ENCODE measurements around the gene CTBP1.
"Not testable (repeated sequence)": the region's sequence is repeated elsewhere in the genome, so short reads cannot be mapped to it uniquely, and the experiment has no call there.

Gene CTBP1

DNA sequence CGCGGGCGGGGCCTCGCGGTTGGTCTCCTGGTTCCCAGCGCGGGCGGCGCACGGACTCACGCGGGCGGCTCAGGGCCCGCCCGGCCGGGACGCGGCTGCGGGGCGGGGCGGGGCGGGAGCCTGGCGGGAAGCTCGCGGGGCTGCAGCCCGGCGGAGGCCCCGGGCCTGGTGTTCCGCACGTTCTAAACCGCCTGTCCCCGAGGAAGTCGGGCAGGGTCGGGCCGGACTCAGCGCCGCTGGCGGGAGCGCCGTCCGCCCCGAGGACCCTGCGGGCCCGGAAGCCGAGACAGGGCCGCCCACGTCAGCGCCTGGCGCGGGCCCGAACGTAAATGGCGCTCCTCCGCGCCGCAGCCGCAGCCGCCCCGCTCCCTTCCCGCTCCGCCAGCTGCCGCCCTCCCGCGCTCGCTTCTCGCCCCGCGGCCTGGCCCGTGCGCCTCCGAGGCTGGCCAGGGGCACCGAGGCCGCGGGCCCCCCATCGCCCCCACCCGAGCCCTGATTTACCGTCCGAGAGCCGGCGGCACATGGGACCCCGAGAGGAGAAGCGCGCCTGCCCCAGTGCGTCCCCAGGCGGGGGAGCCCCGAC is 309 bp upstream of the CTBP1 start:
- peak; percentile 81 for DNase-seq

DNA sequence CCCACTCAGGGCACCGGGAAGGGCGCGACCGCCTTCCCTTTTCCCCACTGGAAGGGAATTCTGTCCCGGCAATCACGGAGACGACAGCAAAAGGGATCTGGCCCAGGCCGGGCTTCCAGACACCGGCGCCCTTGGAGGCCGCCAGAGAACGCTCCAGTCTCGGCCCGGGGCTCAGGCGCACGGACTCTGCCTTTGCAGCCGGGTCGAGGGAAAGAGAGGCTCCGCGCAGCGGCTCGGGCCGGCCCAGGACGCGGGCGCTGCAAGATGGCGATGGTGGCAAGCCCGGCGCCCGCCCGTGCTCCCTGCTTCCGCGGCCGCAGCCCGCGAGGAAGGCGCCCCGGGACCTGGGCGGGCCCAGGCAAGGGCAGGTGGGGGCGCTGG is 1.1 kb downstream of the CTBP1 start:
- DNase-seq, result no peak

DNA sequence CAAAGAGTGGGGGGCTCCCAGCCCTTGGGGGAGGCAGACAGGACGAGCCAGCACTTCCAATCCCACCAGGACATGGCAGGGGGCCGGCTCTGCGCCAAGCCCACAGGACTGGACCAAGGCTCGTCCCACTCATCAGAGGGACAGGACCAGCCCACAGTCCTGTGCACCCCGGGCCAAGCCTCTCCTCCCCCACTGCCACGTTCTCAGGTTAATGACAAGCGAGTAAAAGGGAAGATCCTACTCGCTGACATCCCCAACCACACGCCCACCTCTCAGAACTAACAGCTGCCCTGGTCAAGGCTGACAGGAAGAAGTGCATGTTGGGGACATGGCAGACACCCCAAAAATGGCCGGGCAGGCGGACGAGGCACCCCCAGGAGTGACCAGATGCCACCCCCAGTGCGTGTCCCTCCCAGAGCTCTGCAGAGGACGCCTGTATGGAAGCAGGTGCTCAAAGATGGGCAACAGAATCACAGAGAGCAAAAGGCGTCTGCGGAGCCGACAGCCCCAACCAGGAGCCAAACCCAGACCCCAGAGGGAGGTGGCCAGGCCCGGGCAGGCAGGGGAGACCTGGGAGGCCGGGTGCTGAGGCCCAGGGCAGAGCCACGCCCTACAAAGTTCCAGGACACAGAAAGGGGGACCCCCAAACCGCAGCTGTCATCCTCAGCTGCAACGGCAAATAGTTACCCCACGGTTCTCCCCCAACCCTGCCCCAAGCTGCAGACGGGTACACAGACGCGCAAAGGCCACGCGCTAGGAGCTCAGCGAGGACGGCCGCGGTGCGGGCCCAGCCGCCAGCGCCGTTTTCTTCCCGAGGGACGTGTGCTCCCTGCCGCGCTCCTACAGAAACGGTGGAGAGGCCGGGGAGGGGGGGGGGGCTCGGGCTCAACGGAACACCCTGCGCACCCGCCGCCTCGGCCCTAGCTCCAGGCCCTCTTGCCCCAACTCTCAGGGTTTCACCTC is 1.7 kb downstream of the CTBP1 start:
- no peak for DNase-seq

DNA sequence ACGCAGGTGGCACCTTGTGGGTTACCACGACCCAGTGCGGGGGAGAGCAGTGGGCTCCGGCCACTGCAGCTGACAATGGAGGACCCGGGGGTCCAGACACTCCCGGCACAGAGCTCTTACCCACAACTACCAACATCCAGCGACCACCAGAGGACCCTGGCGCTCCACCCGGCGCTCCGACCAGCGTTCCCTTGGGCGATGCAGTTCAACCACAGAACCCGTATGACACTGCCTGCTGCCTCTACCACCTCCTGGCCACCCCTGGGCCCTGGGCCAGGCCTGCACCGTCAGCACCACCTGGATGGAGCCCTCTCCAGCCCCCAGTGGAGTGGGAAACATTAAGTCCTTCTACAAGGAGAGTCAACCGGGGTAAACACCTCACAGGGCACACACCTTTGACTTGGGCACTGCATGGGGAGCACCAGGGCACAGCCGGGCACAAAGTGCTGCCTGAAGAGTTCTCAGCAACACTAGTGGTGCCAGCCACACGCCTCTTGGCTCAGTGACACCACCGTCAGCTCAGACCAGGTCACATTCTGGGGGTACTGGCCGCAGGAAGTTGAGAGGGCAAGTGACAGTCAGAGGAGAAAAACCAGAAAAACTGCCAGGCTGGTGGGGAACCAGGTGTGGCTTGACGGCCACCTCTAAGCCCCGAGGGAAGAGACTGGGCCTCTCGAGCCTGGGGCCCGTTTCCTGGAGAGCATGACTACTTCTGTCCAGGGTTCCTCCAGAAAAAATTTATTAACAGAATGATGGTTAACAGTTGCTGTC is 2.6 kb downstream of the CTBP1 start:
- no peak for DNase-seq

DNA sequence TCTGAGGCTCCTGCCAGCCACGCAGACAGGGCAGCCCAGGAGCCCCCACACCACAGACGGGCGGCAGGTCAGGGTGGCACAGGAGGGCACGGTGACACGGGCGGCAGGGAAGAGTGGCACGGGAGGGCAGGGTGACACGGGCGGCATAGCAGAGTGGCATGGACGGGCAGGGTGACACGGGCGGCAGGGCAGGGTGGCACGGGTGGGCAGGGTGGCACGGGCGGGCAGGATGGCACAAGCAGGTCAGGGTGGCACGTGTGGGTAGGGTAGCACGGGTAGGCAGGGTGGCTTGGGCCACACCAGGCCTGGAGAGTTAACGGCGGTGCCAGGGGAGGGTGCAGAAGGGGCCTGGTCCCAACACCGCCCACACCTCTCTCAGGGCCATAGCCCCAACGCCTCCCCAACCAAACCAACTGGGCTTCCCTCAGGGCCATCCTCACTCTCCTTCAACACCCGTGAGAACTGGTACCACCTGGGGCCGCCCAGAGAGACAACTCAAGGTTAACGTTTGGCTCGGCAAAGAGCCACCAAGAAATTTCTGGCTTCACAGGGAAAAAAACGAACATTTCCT is 3.4 kb downstream of the CTBP1 start:
- DNase-seq, result no peak

DNA sequence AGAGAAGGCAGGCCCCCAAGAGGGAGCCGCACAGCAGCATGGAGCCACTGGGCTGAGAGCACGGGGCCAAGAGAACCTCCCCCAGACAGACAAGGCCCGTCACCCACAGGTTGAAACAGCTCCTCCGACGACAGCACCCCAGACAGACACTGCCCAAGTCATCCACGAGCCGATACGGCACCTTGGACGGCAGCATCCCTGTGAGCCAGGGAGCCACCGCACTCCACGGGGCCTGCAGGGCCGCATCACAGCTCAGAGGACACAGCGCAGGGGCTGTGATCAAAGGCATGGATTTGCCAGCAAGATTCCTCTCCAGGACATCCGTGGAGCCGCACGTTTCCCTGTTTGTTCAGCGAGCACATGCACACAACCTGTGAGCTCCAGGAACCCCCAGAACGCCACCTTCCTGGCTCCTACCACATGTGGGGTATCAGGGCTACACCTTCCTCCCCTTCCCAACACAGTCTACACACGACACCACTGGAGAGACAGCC is 3.9 kb downstream of the CTBP1 start:
- no peak for DNase-seq

DNA sequence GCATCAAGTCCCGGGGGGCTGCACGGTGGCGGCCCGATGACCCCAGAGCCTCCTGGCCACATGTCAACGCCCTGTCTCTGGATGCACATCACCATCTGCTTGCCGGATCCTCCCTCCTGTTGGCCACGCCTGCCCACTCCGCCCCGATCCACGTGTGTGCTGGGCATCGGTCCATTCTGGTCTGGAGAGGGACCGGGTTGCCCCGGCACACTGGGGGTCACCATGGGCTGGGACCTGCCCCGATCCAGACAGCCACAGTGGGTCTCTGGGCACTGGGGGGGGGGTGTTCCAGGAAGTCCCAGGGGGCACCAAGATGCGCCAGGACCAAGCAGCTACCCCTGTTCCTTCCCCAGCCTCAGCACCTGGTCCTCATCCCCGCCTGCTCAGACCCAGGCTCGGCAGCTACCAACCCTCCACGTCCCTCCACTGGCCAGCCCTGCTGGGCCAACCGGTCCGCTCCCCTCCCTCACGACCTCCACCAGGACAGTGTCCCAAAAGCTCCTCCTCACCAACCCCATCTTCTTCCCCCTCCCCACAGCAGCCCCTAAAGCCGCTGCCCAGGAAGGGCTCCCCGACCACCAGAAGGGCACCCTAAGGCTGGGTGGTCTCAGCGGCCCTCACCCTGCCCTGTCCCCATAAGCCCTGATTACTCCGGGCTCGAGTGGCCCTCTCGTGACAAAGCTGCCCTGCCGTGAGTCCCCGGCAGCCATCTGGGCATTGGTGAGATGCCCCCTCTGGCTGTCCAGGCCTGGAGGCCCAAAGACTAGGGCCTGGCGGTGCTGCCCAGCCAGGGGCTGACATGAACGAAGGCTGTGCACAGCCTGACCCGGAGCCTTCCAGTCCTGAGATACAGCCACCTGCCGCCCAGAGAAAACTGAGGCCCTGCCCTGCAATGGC is 4.6 kb downstream of the CTBP1 start:
- no peak for DNase-seq

DNA sequence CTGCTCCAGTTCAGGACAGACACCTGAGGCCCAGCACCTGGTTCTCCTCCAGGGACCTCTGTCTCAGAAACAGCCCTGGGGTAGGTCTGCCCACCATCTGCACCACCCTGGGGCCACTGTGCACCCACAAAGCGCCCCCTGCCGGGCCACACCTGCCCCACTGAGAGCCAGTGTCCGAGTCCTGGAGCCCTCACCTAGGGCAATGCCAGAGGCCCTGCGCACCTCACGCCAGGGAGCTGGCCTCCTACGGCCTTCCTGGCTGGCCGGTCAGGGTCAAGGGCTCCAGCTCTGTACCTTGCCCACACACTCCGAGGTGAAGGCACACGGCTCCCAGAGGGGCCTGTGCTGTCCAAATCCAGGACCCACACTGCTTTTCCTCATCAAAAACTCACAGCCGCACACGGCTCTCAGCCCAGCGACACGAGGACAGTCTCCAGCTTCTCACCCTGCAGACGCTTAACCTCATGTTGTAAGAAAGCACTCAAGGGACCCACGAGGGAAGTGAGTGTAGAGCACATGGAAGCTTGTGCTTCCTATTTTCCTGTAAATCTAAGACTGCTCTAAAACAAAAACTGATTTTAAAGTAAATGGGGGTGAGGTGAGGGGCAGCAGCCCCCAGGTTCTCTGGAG is 5.4 kb downstream of the CTBP1 start:
- no peak for DNase-seq

DNA sequence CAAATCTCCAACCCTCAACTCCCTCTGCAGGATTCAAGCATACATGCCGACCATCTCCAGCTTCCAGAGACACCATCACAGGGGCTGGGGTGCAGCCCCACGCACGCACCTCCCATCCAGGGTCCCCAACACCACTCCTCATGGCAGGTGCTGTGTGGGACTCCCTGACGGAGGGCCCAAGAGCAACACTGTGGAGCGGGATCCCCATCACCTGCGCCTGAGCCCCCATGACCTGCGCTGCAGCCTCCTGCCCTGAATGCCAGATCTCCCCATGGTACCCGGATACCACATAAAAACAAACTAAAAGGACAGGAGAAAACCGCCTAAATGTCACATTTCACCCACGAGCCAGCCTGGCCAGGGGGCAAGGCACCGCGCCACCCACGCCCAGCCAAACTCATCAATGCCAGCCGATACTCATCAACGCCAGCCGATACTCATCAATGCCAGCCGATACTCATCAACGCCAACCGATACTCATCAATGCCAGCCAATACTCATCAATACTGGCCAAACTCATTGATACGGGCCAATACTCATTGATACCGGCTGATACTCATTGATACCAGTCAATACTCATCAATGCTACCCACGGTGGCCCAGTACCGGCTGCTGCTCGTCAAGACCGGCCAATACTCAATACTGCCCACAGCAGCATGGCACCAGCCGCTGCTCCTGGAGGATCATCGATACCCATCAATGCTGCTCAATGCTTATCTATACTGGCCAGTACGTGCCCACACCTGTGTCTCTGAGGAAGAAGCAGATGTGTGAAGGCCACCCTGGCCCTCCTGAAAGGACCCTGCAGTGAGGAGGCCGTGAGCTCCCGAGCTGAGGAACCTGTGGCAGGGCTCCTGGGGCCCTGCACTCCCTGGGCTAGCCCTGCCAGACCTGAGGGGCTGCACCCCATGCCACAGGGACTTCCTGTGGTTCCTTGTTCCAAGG is 6.2 kb downstream of the CTBP1 start:
- DNase-seq, result no peak

DNA sequence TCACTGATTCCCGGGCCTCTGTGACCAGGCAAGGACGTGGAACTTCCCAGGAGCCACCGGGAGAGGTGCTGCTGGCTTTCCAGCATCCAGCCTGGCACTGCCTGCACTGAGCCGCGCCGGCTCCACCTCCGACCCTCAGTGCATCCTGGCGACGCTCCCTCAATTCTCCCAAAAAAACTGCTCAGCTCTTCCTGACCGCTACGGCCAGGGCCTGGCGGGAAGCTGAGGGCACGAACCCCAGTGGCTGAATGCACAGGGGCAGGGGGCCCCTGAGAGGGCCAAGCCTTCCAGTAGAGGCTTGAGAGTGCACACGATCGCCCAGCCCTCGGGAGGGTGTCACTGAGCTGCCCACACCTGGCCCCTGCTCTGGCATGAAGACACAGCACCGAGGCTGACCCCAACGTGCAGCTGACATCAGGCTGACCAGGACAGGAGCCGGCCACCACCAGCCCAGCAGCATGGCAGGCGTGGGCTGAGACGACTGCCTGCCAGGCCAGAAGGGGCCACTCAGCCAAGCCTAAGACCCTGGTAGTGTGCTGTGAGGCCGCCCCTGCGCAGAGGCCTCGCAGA is 6.9 kb downstream of the CTBP1 start:
- DNase-seq, result no peak

DNA sequence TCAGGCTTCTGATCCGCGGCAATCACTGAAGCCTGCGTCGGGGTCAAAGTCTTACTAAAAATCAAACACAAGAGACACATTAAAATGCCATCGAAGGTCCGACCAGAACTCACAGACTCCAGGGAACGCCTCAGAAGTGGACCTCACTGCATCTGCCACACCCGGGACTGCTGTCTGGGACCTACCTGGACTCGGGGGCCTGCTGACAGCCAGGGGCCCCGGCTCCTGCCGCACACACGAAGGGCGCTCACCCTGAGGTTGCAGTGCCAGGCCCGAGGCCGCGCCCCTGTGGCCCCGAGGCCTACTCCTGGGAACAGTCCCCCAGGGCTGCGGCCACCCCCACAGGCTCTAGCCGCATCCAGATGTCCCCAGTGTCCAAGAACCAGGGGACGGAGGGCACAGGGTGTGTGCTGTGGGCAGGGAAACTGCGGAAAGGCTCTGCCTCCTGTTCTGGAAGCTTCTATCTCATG is 7.4 kb downstream of the CTBP1 start:
- no peak for DNase-seq

DNA sequence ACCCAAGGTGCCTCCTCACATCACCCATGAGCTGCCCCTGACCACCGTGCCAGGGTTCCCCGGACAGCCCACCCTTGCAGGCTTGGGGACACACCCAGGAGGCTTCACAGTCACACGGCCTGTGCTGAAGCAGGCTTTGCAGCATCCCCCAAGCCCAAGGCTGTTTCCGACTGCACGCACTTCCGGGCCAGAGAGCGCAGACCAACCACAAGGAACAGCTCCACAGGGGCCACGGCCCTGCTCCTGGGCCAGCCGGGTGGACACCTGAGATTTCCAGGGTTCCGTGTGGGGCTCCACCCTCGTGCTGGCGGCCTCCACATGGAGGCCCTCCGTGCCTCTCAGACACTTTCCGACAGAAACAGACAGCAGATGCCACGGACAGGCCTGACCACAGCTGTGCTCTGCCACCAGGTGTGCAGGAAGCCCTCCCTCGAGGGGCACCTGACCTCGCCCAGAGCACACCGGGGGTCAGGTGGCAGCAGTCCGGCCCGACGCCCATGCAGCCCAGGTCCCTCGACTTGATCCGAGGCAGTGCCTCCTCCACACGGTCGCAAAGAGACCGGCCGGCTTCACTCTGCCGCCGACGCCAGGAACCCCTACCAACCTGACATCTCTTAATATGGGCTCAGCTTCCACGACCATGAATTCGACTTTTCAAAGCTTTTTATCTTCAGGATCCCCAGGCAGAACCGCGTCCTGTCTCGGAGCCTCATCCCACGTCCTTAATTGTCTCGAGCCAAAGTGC is 8.0 kb downstream of the CTBP1 start:
- DNase-seq, result no peak

DNA sequence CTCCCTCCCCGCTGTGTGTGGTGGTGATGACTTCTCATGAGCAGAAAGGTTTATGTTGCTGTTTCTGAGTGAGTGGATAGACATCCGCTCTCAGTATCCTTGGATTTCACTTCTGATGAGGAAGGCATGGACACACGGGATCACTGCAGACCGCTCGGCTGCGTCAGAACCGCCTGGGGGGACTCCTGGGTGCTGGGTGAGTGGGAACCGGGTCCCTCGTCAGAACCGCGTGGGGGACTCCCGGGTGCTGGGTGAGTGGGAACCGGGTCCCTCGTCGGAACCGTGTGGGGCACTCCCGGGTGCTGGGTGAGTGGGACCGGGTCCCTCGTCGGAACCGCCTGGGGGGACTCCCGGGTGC is 9.0 kb downstream of the CTBP1 start:
- DNase-seq, result no peak

DNA sequence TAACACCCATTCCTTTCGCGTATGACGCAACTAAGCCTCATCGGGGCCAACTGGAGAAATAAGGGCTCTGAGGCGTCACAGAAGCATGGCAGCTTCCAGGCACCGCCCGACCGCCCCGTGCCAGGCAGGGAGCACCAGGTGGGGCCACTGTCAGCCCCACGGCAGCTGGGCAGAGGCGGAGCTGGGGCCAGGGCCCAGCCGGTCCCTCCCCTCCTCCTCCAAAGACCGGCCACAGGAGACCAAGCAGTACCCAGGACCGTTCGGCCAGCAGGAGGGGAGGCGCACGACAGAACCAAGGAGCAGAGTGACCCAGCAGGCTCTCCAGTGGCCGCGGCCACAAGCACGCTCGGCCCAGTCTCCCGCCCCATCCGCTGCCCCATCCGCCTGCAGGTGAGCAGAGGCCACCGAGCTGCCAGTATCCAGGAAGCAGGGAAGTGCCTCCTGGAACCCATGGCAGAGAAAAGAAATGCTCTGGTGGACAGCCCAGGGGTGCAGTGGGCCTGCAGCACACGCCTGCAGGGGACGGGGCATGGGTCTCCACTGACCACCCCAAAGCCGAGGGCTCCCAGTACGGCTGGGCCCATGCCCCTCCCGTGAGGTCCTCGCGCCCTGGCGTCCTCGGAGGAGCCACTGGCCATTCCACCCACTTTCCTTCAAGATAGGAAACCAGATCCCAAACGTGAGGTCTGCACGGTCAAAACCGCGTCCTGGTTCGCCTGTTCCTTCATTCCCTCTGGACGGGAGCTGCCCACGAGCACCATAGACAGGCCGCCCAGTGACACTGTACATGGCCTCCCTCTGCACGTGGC is 9.6 kb downstream of the CTBP1 start:
- DNase-seq, result no peak

DNA sequence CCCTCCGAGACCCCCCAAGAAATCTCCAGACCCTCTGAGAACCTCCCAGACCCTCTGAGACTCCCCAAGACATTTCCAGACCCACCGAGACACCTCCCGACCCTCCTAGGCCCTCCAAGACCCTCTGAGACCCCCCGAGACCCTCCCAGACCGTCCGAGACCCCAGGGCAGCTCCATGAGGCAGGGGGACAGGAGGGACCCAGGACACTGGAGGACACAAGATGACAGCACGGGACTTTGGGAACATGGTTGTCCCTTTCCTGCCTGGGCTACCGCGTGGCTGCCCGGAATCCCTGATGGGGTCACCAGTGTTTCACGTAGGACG is 10.3 kb downstream of the CTBP1 start:
- no peak for DNase-seq

DNA sequence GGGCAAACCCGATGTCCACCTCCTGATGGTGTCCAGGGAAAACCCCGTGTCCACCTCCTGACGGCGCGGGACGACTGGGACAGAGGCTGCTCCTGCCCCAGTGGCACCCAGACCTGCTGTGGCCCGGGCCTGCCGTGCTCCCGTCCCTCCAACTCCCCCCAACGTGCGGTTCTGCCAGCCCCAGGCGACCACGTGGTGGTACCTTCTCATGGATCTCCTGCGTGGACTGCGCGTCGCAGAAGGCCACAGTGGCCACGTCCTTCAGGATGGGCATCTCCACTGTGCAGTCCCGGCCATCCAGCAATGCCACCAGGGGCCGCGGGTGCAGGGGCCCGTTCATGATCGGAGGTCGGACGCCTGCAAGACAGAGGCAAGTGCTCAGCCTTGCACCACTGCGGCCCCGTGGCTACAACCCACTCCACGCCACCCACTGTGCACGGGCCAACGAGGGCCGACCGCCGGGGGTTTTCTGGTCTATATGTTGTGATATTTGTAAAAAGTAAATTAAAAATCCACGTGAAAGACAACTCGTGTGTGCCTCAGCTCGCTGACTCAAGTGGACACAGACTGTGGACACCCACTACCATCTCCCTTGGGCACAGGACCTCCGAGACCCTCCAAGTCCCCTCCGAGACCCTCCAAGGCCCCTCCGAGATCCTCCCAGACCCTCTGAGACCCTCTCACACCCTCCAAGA is 10.8 kb downstream of the CTBP1 start:
- no peak for DNase-seq

DNA sequence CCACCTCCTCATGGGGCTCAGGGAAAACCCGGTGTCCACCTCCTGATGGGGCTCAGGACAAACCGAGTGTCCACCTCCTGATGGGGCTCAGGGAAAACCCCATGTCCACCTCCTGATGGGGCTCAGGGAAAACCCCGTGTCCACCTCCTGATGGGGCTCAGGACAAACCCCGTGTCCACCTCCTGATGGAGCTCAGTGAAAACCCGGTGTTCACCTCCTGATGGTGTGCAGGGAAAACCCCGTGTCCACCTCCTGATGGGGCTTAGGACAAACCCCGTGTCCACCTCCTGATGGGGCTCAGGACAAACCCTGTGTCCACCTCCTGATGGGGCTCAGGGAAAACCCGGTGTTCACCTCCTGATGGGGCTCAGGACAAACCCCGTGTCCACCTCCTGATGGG is 11.7 kb downstream of the CTBP1 start:
- DNase-seq, result not testable (repeated sequence)

DNA sequence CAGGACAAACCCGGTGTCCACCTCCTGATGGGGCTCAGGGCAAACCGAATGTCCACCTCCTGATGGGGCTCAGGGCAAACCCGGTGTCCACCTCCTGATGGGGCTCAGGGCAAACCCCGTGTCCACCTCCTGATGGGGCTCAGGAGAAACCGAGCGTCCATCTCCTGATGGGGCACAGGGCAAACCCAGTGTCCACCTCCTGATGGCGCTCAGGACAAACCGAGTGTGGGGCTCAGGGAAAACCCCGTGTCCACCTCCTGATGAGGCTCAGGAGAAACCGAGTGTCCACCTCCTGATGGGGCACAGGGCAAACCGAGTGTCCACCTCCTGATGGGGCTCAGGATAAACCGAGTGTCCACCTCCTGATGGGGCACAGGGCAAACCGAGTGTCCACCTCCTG is 12.1 kb downstream of the CTBP1 start:
- DNase-seq, result not testable (repeated sequence)

Data from NCI-H1092 (cell line).